A673 (cell line): ENCODE measurements around the gene RRAGC. TPM values are rescaled to one million over a fixed set of nuclear protein-coding genes. Genes with fewer than 3 reads are reported as not detected.
A peak's percentile ranks its signal among the peaks of the same experiment; 100 is the strongest.
"Not testable (repeated sequence)": the region's sequence is repeated elsewhere in the genome, so short reads cannot be mapped to it uniquely, and the experiment has no call there.

Experiments used
- BruUV-seq: library from RNA; stranded (reverse); fragments of 400-500 nt; replicated peaks from 2 replicates; lab custom pipeline; 2021; lab: Mats Ljungman, UMichigan
- CTCF ChIA-PET: fragments of 300-600 bp; sonication (Branson Sonifier 250); formaldehyde crosslinking; loops from one replicate; lab custom pipeline; 2022; ENCODE audit warnings: antibody characterized with exemption; lab: Charles Lee
- POLR2A ChIA-PET: fragments of 300-600 bp; sonication (Branson Sonifier 250); formaldehyde crosslinking; loops from one replicate; lab custom pipeline; 2022; ENCODE audit warnings: antibody characterized with exemption; ENCODE audit not compliant: low non-redundant PET; lab: Charles Lee
- DNase-seq: peaks from one replicate; pipeline ENCODE4 v3.0.0-alpha.2; 2015; ENCODE audit warnings: low spot score
- H3K27ac ChIP-seq: fragments of 200-600 bp; sonication (generic); 2 replicates; pipeline ENCODE4 v1.5.1; 2016; ENCODE audit warnings: mixed run types, low read depth, mild to moderate bottlenecking, mixed read lengths, antibody characterized with exemption, low read length; ENCODE audit not compliant: poor library complexity, severe bottlenecking
- H3K27me3 ChIP-seq: fragments of 200-600 bp; sonication (generic); replicated peaks from 2 replicates; pipeline ENCODE4 v1.6.1; 2017; ENCODE audit warnings: mixed run types, low read depth, mild to moderate bottlenecking, mixed read lengths, antibody characterized with exemption, low read length; ENCODE audit not compliant: insufficient read depth, poor library complexity
- H3K36me3 ChIP-seq: fragments of 200-600 bp; sonication (generic); 2 replicates; pipeline ENCODE4 v1.6.1; 2016; ENCODE audit warnings: mixed run types, mild to moderate bottlenecking, mixed read lengths, antibody characterized with exemption, low read length; ENCODE audit not compliant: insufficient read depth, poor library complexity, severe bottlenecking
- H3K4me1 ChIP-seq: fragments of 200-600 bp; sonication (generic); 2 replicates; pipeline ENCODE4 v1.6.1; 2017; ENCODE audit warnings: mixed run types, mild to moderate bottlenecking, mixed read lengths, antibody characterized with exemption, low read length; ENCODE audit not compliant: insufficient read depth, poor library complexity, severe bottlenecking
- H3K4me3 ChIP-seq: fragments of 200-600 bp; sonication (generic); 2 replicates; pipeline ENCODE4 v1.5.1; 2016; ENCODE audit warnings: low read depth, mixed run types, mild to moderate bottlenecking, mixed read lengths, low read length; ENCODE audit not compliant: poor library complexity, severe bottlenecking
- H3K9me3 ChIP-seq: fragments of 200-600 bp; sonication (generic); 2 replicates; pipeline ENCODE4 v1.6.1; 2016; ENCODE audit warnings: mixed run types, low read depth, mild to moderate bottlenecking, mixed read lengths, antibody characterized with exemption, low read length; ENCODE audit not compliant: poor library complexity, severe bottlenecking
- EZH2 ChIP-seq: fragments of 200-600 bp; sonication (generic); IDR thresholded peaks from 2 replicates; pipeline ENCODE4 v1.6.1; 2017; ENCODE audit warnings: borderline replicate concordance, low read depth, mild to moderate bottlenecking, mixed read lengths, antibody characterized with exemption, low read length; ENCODE audit not compliant: poor library complexity, severe bottlenecking
- intact Hi-C: fragments of 100-400 bp; cut with micrococcal nuclease; formaldehyde crosslinking; loops from one replicate; pipeline ENCODE4 v1.10.0; 2022; ENCODE audit not compliant: unreplicated experiment
- total RNA-seq: library from RNA; stranded (reverse); gene quantifications from 2 replicates; pipeline ENCODE4 v1.2.3, GENCODE V29; 2021
- TF ChIP-seq, protein P1 (sequence below): fragments of 300-800, 200-600 bp; sonication (generic); conservative IDR thresholded peaks from 2 replicates; pipeline ENCODE4 v1.5.1; 2017; ENCODE audit warnings: low read depth, mild to moderate bottlenecking, antibody characterized with exemption, low read length, moderate library complexity, mixed read lengths

The RRAGC gene
- total RNA-seq, 1 experiment from 2014 or later = 26.0 TPM

- TF ChIP-seq EZH2 = no peak
- TF ChIP-seq, protein P1, sequence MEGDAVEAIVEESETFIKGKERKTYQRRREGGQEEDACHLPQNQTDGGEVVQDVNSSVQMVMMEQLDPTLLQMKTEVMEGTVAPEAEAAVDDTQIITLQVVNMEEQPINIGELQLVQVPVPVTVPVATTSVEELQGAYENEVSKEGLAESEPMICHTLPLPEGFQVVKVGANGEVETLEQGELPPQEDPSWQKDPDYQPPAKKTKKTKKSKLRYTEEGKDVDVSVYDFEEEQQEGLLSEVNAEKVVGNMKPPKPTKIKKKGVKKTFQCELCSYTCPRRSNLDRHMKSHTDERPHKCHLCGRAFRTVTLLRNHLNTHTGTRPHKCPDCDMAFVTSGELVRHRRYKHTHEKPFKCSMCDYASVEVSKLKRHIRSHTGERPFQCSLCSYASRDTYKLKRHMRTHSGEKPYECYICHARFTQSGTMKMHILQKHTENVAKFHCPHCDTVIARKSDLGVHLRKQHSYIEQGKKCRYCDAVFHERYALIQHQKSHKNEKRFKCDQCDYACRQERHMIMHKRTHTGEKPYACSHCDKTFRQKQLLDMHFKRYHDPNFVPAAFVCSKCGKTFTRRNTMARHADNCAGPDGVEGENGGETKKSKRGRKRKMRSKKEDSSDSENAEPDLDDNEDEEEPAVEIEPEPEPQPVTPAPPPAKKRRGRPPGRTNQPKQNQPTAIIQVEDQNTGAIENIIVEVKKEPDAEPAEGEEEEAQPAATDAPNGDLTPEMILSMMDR = no peak
- no peak for DNase-seq
- H3K9me3 ChIP-seq = no peaks in the 10 kb centered on the region
- H3K36me3 ChIP-seq = peaks cover 17% of the 10 kb centered on the region
- POLR2A ChIA-PET = no interaction called here
- H3K4me1 ChIP-seq = peaks cover 6% of the 10 kb centered on the region
- BruUV-seq = no TSS peak
- H3K4me3 ChIP-seq = no peak overlapping the region
- CTCF ChIA-PET = no interaction called here
- no peak overlapping the region for H3K27ac ChIP-seq
- intact Hi-C loops = no loop called here
- H3K27me3 ChIP-seq = no peaks in the 10 kb centered on the region
These were observed 20.2 kb downstream of the RRAGC start for GRCh38 chr1:38839363-38839762.

GRCh38 chr1:38836316-38836715 lies 23.3 kb downstream of the RRAGC start:
- CTCF ChIA-PET = interaction anchor here (0.6 kb wide), 1 partner anchor 889 kb away, joined by 3 read pairs; no protein-coding TSS in a partner anchor
- H3K4me1 ChIP-seq, H3K27me3 ChIP-seq, H3K4me3 ChIP-seq, intact Hi-C loops, DNase-seq, POLR2A ChIA-PET, BruUV-seq, H3K27ac ChIP-seq, H3K9me3 ChIP-seq: not testable (repeated sequence)
- peaks cover 17% of the 10 kb centered on the region for H3K36me3 ChIP-seq

- TF ChIP-seq, protein P1 = peak; percentile 86
- TF ChIP-seq EZH2 = no peak
- CTCF ChIA-PET = interaction anchor here (0.5 to 1.6 kb wide), 13 partner anchors 59 to 874 kb away, joined by 3 to 10 read pairs (median 3); partner anchors contain the start of gene SF3A3
- Histone ChIP-seq H3K4me3 (no peak overlapping the region), H3K4me1 (peaks cover 6% of the 10 kb centered on the region), H3K9me3 (no peaks in the 10 kb centered on the region), H3K27me3 (no peaks in the 10 kb centered on the region), H3K36me3 (peaks cover 17% of the 10 kb centered on the region), H3K27ac (no peak overlapping the region)
- BruUV-seq = no TSS peak
- intact Hi-C loops = loop anchor here (2.0 kb wide), 1 partner anchor 808 kb away; no protein-coding TSS in a partner anchor
- peak; percentile 89 for DNase-seq
- POLR2A ChIA-PET = no interaction called here
These were observed 24.4 kb downstream of the RRAGC start for GRCh38 chr1:38834937-38835827.
